NOMO-1 treated with DMSO at 0.1 percent for 48 hours (cell line): ENCODE data around the gene ZBTB2.
"Not testable (repeated sequence)": the region's sequence is repeated elsewhere in the genome, so short reads cannot be mapped to it uniquely, and the experiment has no call there.

Experiments used
- DNase-seq: peaks from one replicate; lab custom pipeline; 2025; ENCODE audit not compliant: unreplicated experiment; lab: John Stamatoyannopoulos, UW

Gene ZBTB2

GRCh38 chr6:151338651-151339200, 52.6 kb downstream of the ZBTB2 start:
- DNase-seq = no peak

DNA sequence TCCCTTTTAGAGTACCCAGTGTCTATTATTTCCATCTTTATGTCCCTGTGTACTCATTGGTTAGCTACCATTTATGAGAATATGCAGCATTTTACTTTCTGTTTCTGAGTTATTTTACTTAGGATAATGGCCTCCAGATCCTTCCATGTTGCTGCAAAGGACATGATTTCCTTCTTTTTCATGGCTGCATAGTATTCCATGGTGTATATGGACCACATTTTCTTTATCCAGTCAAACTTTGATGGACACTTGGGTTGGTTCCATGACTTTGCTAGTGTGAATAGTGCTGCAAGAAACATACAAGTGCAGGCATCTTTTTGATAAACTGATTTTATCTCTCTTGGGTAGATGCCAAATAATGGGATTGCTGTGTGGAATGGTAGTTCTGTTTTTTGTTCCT, 55.4 kb downstream of the ZBTB2 start:
- no peak for DNase-seq

GRCh38 chr6:151330130-151330696, 61.1 kb downstream of the ZBTB2 start:
- no peak for DNase-seq

GRCh38 chr6:151327101-151327500, 64.3 kb downstream of the ZBTB2 start:
- DNase-seq = no peak

DNA sequence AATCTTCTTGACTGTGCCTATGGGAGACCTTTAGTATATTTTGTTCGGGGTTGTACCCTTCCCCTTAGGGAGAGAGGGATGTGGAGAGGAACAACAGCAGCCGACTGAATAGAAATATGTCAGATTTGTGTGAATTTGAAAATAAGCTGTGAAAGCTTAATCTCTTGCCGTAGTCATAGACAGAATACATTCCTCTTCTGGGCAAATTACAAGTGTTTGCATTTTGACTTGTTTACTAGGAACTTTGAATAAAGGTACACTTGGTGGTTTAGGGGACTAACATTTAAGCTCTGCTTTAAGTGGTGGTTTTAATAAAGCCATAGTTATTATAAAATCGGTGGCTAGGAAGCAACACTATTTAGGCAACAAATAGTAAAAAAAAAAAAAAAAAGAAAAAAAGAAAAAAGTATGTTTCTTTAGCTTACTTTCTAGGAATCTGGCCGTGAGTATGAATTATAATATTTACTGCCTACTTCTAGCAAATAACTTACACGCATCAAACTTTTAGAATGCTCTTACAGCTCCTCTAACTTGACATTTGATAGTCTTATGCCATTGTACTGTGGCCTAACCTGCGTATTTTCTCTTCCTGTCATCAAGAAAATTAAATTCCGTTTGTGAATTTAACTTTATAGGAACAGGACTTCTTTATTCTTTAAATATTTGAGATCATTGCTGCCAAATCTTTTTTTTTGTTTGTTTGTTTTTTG, 65.1 kb downstream of the ZBTB2 start:
- no peak for DNase-seq

DNA sequence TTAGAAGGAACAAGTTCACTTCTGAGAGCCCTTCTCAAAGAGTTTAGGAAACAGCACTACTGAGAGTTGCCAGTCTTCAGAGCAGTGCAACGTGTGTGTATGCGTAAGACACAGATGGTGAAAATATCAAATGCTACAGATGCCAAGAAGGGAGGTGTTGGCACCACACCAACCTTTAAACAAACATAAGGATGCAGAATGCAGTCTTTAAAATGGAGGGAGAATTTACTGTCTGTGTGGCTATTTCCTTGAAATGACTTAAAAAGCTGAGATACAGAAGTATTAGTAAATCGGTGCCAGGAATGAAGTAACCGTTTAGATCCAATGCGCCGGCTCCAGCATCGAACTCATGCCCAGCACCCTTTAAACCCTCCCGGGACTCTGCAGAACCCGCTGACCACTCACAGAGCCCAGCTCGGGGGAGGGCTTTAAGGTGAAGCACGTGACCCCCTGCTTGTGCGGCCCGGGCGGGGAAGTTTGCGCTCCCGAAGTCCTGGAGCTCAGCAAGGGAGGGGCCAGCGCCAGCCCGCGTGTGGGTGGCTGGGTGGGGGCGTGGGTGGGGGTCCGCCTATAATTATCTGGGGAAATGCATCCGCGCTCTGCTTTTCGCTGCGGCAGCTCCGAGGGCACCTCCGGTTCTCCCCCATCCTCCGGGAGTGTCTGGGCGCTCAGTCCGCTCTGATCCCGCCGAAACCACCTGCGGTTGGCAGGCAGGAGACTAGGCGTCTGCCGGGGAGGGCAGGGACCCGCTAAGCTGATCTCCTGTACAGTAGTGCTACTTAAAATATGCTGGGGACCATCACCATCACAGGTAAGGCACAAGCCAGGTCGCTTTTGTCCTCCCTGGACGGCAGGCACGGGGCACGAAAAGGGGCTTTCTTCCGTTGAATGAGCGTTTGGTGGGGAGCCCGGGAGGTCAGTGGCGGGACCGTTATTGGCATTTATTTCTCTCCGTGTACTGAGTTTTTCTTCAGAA, 66.0 kb downstream of the ZBTB2 start:
- DNase-seq = no peak

- DNase-seq = no peak
Observed at GRCh38 chr6:151324488-151324825, 66.9 kb downstream of the ZBTB2 start.

DNA sequence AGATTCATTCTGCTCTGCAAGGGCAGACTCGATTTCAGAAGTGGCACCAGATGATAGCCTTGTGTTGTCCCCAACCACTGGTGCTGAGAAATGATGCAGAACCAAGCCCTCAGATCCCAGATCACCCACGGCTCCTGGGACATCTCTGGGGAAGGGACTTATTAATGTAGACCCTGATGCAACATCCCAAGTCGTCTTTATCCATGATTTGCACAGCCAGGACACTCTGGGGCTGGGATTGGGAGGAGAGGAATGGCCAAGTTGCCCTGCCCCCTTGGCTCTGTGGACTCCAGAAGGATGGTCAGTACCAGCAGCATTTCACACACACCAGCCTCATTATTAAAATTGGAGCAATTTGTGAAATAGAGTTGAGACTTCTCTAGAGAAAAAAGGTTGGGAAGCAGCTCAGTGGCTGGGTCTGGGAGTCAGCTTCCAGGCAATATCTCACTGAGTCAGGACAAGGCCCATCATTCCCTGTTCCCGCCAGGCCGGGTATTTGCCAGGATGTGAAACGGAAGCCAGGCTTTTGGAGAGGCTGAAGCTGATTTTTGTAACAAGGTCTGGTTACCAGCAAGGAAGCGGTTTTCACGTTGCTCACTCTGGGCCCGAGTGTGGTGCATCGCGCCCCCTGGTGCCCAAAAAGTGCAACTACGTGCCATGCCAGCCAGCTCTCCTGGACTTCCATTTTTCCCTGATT, 67.4 kb downstream of the ZBTB2 start:
- peak; percentile 36 for DNase-seq

GRCh38 chr6:151322570-151322969, 68.8 kb downstream of the ZBTB2 start:
- no peak for DNase-seq

DNA sequence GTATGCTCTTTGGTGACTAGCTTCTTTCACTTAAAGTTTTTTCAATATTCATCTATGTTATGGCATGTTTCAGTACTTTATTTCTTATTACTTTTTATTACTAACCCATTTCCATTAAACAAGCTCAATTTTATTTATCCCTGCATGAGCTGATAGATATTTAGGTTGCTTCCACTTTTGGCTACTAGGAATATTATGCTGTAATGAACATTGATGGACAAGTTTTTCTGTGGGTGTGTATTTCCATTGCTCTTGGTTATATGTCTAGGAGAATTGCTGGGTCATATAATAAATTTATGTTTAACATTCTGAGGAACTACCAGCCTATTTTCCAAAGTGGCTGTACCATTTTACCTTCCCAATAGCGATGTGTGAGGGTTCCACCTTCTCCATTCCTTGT, 69.9 kb downstream of the ZBTB2 start:
- DNase-seq = no peak

DNA sequence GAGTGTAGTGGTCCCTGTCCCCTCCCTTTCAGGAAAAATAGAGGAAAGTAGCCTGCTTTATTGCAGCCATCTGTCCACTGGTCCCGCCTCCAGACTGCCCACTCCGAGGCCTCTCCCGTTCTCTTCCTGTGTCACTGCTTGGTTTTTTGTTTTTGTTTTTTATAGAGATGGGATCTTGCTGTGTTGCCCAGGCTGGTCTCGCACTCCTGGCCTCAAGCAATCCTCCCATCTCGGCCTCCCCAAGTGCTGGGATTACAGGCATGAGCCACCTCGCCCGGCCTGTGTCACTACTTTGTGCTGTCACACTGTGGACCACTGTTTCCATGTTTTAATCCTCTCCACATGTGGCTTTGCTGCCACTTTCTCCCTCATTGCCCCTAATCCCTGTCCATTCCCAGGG, 71.2 kb downstream of the ZBTB2 start:
- no peak for DNase-seq

- DNase-seq = no peak
Observed at GRCh38 chr6:151317995-151318365, 73.4 kb downstream of the ZBTB2 start.

GRCh38 chr6:151317103-151317994, 74.0 kb downstream of the ZBTB2 start:
- no peak for DNase-seq

DNA sequence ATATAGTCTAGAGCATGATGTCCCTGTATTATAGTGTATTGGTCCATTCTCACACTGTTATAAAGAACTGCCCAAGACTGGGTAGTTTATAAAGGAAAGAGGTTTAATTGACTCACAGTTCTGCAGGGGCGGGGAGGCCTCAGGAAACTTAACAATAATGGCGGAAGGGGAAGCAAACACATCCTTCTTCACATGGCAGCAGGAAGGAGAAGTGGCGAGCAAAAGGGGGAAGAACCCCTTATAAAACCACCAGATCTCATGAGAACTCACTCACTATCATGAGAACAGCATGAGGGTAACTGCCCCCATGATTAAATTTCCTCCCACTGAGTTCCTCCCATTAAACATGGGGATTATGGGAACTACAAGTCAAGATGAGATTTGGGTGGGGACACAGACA, 75.7 kb downstream of the ZBTB2 start:
- DNase-seq = not testable (repeated sequence)
